ENCODE results near the gene ZNF366.
A peak's percentile ranks its signal among the peaks of the same experiment; 100 is the strongest.

ZNF366 gene

GRCh38 chr5:72507231-72507906 is at the start of gene ZNF366:
ZNF366 (minus strand) TSS chr5:72507410; CDS start chr5:72461496, 45,914 bp downstream.
- DNase-seq (ENCODE audit: low spot score): no peak

- DNase-seq (ENCODE audit: low spot score): peak; percentile 85
Observed at GRCh38 chr5:72556351-72557166, 49.3 kb upstream of the ZNF366 start.

GRCh38 chr5:72555871-72556270 is 48.7 kb upstream of the ZNF366 start:
- no peak for DNase-seq (ENCODE audit: low spot score)

- DNase-seq (ENCODE audit: low spot score): no peak
Observed at GRCh38 chr5:72554897-72555296, 47.7 kb upstream of the ZNF366 start.

GRCh38 chr5:72552041-72552557 is 44.9 kb upstream of the ZNF366 start:
- peak; percentile 46 for DNase-seq (ENCODE audit: low spot score)

GRCh38 chr5:72550595-72550994 is 43.4 kb upstream of the ZNF366 start:
- no peak for DNase-seq (ENCODE audit: low spot score)

- DNase-seq (ENCODE audit: low spot score): no peak
Observed at GRCh38 chr5:72543811-72544210, 36.6 kb upstream of the ZNF366 start.

GRCh38 chr5:72543365-72543764 is 36.2 kb upstream of the ZNF366 start:
- peak; percentile 58 for DNase-seq (ENCODE audit: low spot score)

GRCh38 chr5:72542695-72543094 is 35.5 kb upstream of the ZNF366 start:
- DNase-seq (ENCODE audit: low spot score): no peak

- DNase-seq (ENCODE audit: low spot score): no peak
Observed at GRCh38 chr5:72541501-72542225, 34.5 kb upstream of the ZNF366 start.

- no peak for DNase-seq (ENCODE audit: low spot score)
Observed at GRCh38 chr5:72540759-72541438, 33.7 kb upstream of the ZNF366 start.

GRCh38 chr5:72539726-72540125 is 32.5 kb upstream of the ZNF366 start:
- DNase-seq (ENCODE audit: low spot score): no peak

GRCh38 chr5:72539038-72539437 is 31.8 kb upstream of the ZNF366 start:
- no peak for DNase-seq (ENCODE audit: low spot score)

GRCh38 chr5:72537166-72537565 is 30.0 kb upstream of the ZNF366 start:
- no peak for DNase-seq (ENCODE audit: low spot score)

GRCh38 chr5:72531496-72532190 is 24.4 kb upstream of the ZNF366 start:
- DNase-seq (ENCODE audit: low spot score): peak; percentile 20

- no peak for DNase-seq (ENCODE audit: low spot score)
Observed at GRCh38 chr5:72530196-72530595, 23.0 kb upstream of the ZNF366 start.

- no peak for DNase-seq (ENCODE audit: low spot score)
Observed at GRCh38 chr5:72529383-72529782, 22.2 kb upstream of the ZNF366 start.

- peak; percentile 65 for DNase-seq (ENCODE audit: low spot score)
Observed at GRCh38 chr5:72525816-72526215, 18.6 kb upstream of the ZNF366 start.

- DNase-seq (ENCODE audit: low spot score): peak; percentile 56
Observed at GRCh38 chr5:72523960-72524582, 16.9 kb upstream of the ZNF366 start.

GRCh38 chr5:72522607-72523006 is 15.4 kb upstream of the ZNF366 start:
- DNase-seq (ENCODE audit: low spot score): no peak

GRCh38 chr5:72519111-72519510 is 11.9 kb upstream of the ZNF366 start:
- no peak for DNase-seq (ENCODE audit: low spot score)

Data from GM03348 (cell line).